ENCODE results near the gene RBMS1. TPM values are rescaled to one million over a fixed set of nuclear protein-coding genes. Genes with fewer than 3 reads are reported as not detected.
A peak's percentile ranks its signal among the peaks of the same experiment; 100 is the strongest.

The RBMS1 gene
- total and polyA plus RNA-seq, 2 of the 4 experiments (the other 2 are of a cell fraction), result 43.5 to 64.9 TPM

DNA sequence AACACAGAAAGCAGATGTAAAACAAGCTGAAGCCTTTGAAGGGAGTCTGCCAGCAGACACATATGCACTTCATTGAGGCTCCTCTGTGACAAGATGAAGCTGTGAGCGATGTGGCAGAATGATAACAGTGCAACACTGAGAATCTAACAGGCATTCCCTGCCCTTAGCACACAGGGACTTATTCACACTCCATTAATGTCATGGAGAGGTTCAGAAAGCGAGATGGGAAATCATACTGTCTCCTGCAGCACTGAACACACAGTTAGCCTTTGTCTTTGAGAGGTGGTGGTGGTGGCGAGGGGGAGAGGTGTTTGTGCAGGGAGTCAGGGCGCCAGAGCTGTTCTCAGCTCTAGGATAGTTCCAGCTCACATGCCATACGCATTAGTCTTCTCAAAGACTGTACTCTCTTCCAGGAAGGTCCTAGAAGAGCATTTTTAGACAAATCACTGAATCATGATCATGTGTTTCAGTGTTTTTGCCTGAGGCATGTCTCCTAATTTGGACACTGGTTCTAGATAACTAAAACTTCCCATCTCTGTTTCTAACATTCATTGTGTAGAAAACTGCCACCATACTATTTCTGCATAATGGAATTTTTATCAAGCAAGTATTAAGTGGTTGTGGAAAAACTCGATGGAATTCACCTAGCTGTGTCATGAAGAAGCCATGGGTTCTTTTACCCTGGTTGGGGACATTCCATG, 200.1 kb downstream of the RBMS1 start (continued):
- TF ChIP-seq, protein P1, sequence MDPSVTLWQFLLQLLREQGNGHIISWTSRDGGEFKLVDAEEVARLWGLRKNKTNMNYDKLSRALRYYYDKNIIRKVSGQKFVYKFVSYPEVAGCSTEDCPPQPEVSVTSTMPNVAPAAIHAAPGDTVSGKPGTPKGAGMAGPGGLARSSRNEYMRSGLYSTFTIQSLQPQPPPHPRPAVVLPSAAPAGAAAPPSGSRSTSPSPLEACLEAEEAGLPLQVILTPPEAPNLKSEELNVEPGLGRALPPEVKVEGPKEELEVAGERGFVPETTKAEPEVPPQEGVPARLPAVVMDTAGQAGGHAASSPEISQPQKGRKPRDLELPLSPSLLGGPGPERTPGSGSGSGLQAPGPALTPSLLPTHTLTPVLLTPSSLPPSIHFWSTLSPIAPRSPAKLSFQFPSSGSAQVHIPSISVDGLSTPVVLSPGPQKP (IDR thresholded peaks at IDR 0.05; ENCODE audit: borderline replicate concordance, low read depth, low read length), result no peak
- no peak for TF ChIP-seq MAZ (IDR thresholded peaks at IDR 0.05; ENCODE audit: borderline replicate concordance, low read depth, low read length)

DNA sequence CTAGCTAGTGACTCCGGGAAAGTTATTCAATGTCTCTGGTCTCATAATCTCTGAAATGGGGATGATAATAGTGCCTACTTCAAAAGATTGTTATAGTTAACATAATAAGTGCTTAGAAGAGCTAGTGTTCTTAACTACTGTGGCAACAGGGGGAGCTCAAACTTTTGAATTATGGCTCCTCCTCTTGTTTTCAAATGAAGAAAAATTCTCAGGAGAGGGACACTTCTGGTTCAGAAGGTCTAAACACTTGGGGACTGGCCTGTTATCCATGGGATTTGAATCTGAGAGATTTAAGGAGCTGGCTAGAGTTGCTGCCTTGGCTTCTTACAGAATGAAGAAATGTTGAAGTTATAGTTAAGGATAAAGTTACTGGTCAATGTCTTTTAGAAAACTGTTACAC, 201.4 kb downstream of the RBMS1 start:
- dilution Hi-C loops (cut with HindIII; ENCODE audit: low sequenced_read_pairs, unreplicated experiment), result no loop called here
- no peak overlapping the region for H3K14ac ChIP-seq (replicated peaks; ENCODE audit: low read depth, low read length)
- H2BK120ac ChIP-seq (ENCODE audit: low read depth, low read length), result no peak overlapping the region; the same call in 1 of the 2 replicates
- H4K91ac ChIP-seq (ENCODE audit: insufficient read depth, low read depth, low read length), result no peak overlapping the region
- in situ Hi-C loops (cut with MboI; ENCODE audit: low sequenced_read_pairs), result no loop called here
- H2BK20ac ChIP-seq (ENCODE audit: low read depth, low read length), result no peak overlapping the region; the same call in 1 of the 2 replicates
- no CpG with 5 or more reads among the region's 1 CpG for WGBS, 2 experiments (ENCODE audit: extremely low coverage in 2 of 2, insufficient read length in 1 of 2)
- H3K9me3 ChIP-seq (ENCODE audit: control insufficient read depth, insufficient read depth, low read length), result no peaks in the 10 kb centered on the region
- no peak overlapping the region for H3K56ac ChIP-seq (ENCODE audit: extremely low read depth, insufficient read depth, low read length)
- BruUV-seq (replicated peaks), result no TSS peak
- no peak overlapping the region for H3K27ac ChIP-seq (ENCODE audit: insufficient read depth, low read length)
- peak overlapping the region; percentile 81; the same call in 1 of the 2 replicates for H4K5ac ChIP-seq (ENCODE audit: low read depth, low read length)
- H3K18ac ChIP-seq (ENCODE audit: low read depth, low read length), result peak overlapping the region; percentile 87; the same call in 1 of the 2 replicates
- no peaks in the 10 kb centered on the region for H3K27me3 ChIP-seq (ENCODE audit: control insufficient read depth, insufficient read depth, low read length)
- H2AFZ ChIP-seq (replicated peaks; ENCODE audit: low read length, poor library complexity), result no peak overlapping the region
- ChIA-PET CTCF (interaction anchor here (0.6 to 0.8 kb wide), 2 partner anchors 15 to 23 kb away, joined by 3 read pairs; no protein-coding TSS in a partner anchor), POLR2A (ENCODE audit: unreplicated experiment) (no interaction called here)
- peak overlapping the region; percentile 94 for H3K4ac ChIP-seq (ENCODE audit: low read depth, low read length)
- peak overlapping the region in 1 of 2 experiments; percentile 9; a peak in 1 of 4 replicates for H4K8ac ChIP-seq (ENCODE audit: low read depth in 2 of 2, low read length in 2 of 2)
- peaks cover 8% of the 10 kb centered on the region; the same call in 1 of the 2 replicates for H4K20me1 ChIP-seq (ENCODE audit: insufficient read depth, low read length)
- no peak overlapping the region for H3K9ac ChIP-seq (ENCODE audit: low read depth, low read length)
- no peak overlapping the region for H3K4me2 ChIP-seq (ENCODE audit: low read depth, low read length)
- peaks cover 21% of the 10 kb centered on the region for H3K9me1 ChIP-seq (ENCODE audit: insufficient read depth, low read length)
- H3K79me1 ChIP-seq (ENCODE audit: low read depth in 1 of 2, low read length in 2 of 2), result peaks cover 35 to 75% of the 10 kb centered on the region in 2 experiments
- intact Hi-C loops (cut with micrococcal nuclease), result no loop called here
- H3K36me3 ChIP-seq (ENCODE audit: control insufficient read depth, insufficient read depth, low read length), result peaks cover 29% of the 10 kb centered on the region
- H2AK5ac ChIP-seq (ENCODE audit: low read depth, low read length), result no peak overlapping the region
- no peak overlapping the region for H3K4me3 ChIP-seq (ENCODE audit: insufficient read depth, low read depth, low read length)
- DNase-seq, result peak; percentile 36
- no peak for ATAC-seq (ENCODE audit: low read depth)
- H2AK9ac ChIP-seq (replicated peaks; ENCODE audit: low read depth, low read length, poor library complexity), result no peak overlapping the region
- H3K4me1 ChIP-seq (ENCODE audit: control insufficient read depth, insufficient read depth, low read length), result peaks cover 35% of the 10 kb centered on the region
- TF ChIP-seq RAD21 (IDR thresholded peaks at IDR 0.05; ENCODE audit: low read length) (peak; percentile 25; the same call in 1 of the 2 replicates), SMC3 (IDR thresholded peaks at IDR 0.05; ENCODE audit: low read depth, low read length) (no peak), CEBPB (IDR thresholded peaks at IDR 0.05; ENCODE audit: low read depth, low read length) (peak; percentile 67; the same call in 1 of the 2 replicates)
- H2BK5ac ChIP-seq (ENCODE audit: low read depth, low read length, poor library complexity, severe bottlenecking), result peak overlapping the region; percentile 86
- H2BK15ac ChIP-seq (ENCODE audit: low read depth, low read length), result no peak overlapping the region
- H3K23ac ChIP-seq (ENCODE audit: low read depth, low read length), result peak overlapping the region; percentile 55

All from IMR-90 (cell line).